Measurements from ENCODE around the gene MBD1.

DNA sequence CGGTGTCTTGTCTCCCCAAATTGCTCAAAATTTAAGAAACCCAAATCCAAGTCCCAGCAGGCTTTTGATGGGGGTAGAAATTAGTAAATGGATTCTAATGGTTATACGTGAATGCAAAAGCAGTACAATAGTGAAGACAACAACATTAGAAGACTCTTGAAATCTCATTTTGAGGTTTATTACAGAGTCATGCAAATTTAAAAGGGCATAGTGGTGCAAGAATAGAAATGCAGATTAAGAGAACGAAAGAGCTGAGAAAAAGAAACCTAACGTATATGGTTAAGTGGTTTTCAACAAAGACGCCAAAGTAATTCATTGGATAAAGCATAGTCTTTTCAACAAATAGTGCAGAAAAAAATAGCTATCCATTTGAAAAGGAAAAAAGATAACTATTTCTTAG is 39.4 kb upstream of the MBD1 start:
- TF ChIP-seq ZNF274 (IDR thresholded peaks at IDR 0.05; ENCODE audit: low read depth, low read length) (no peak), YY1 (IDR thresholded peaks at IDR 0.05; ENCODE audit: insufficient read depth, insufficient read length) (no peak), SUZ12 (IDR thresholded peaks at IDR 0.05; ENCODE audit: extremely low read depth, insufficient read depth, insufficient read length) (no peak)

All from NT2/D1 (cell line).